HG02981 (cell line): ENCODE measurements around the gene GCH1.
"Not testable (repeated sequence)": the region's sequence is repeated elsewhere in the genome, so short reads cannot be mapped to it uniquely, and the experiment has no call there.

Experiments
- ATAC-seq: cut with Tn5 transposase; IDR thresholded peaks from one replicate; pipeline ENCODE4 v1.9.1; 2021; ENCODE audit warnings: mild to moderate bottlenecking, moderate library complexity; ENCODE audit not compliant: unreplicated experiment

The GCH1 gene

GRCh38 chr14:54804538-54805041 lies 98.0 kb downstream of the GCH1 start:
- ATAC-seq, result no peak

- ATAC-seq, result no peak
These were observed 98.6 kb downstream of the GCH1 start for GRCh38 chr14:54803926-54804537.

- no peak for ATAC-seq
These were observed 99.2 kb downstream of the GCH1 start for GRCh38 chr14:54803396-54803795.

GRCh38 chr14:54801482-54801881 lies 101.1 kb downstream of the GCH1 start:
- ATAC-seq, result not testable (repeated sequence)

GRCh38 chr14:54798465-54799124 lies 104.0 kb downstream of the GCH1 start:
- no peak for ATAC-seq

GRCh38 chr14:54797986-54798385 lies 104.6 kb downstream of the GCH1 start:
- no peak for ATAC-seq

GRCh38 chr14:54797556-54797955 lies 105.1 kb downstream of the GCH1 start:
- no peak for ATAC-seq

GRCh38 chr14:54796961-54797360 lies 105.7 kb downstream of the GCH1 start:
- no peak for ATAC-seq

- ATAC-seq, result no peak
These were observed 107.8 kb downstream of the GCH1 start for GRCh38 chr14:54794796-54795195.

- no peak for ATAC-seq
These were observed 108.5 kb downstream of the GCH1 start for GRCh38 chr14:54794159-54794558.

GRCh38 chr14:54792288-54792687 lies 110.3 kb downstream of the GCH1 start:
- no peak for ATAC-seq
